Liver (tissue), 9 donors: ENCODE data around the gene FGG. TPM values are rescaled to one million over a fixed set of nuclear protein-coding genes. Genes with fewer than 3 reads are reported as not detected.

Experiments
- DNase-seq: peaks from one replicate; pipeline ENCODE4 v3.0.0-alpha.2; 2017; ENCODE audit warnings: low spot score
- H3K27ac ChIP-seq, 2 donors: one replicate each; pipeline ENCODE4 v1.7.0; 2013; ENCODE audit warnings: inconsistent platforms in 2 of 2, low read length in 2 of 2, control low read depth in 1 of 2, low read depth in 1 of 2, mild to moderate bottlenecking in 1 of 2
- H3K27me3 ChIP-seq, 4 donors: one replicate each; pipeline versions ENCODE4 v1.6.1 to v1.7.0; 2013; ENCODE audit warnings: low read length in 3 of 4, inconsistent platforms in 1 of 4, mild to moderate bottlenecking in 1 of 4, moderate library complexity in 1 of 4; ENCODE audit not compliant: control insufficient read depth in 4 of 4, insufficient read depth in 4 of 4
- H3K36me3 ChIP-seq, 4 donors: one replicate each; pipeline versions ENCODE4 v1.6.1 to v1.7.0; 2013; ENCODE audit warnings: low read length in 3 of 4, mild to moderate bottlenecking in 3 of 4, low read depth in 1 of 4, moderate library complexity in 1 of 4; ENCODE audit not compliant: control insufficient read depth in 4 of 4, insufficient read depth in 3 of 4
- H3K4me1 ChIP-seq, 4 donors: one replicate each; pipeline versions ENCODE4 v1.6.1 to v1.7.0; 2013; ENCODE audit warnings: low read length in 3 of 4, mild to moderate bottlenecking in 3 of 4, moderate library complexity in 1 of 4; ENCODE audit not compliant: control insufficient read depth in 4 of 4, insufficient read depth in 4 of 4
- H3K4me3 ChIP-seq, 3 donors: one replicate each; pipeline versions ENCODE4 v1.6.1 to v1.7.0; 2013; ENCODE audit warnings: low read length in 3 of 3, control low read depth in 1 of 3, low read depth in 1 of 3, mild to moderate bottlenecking in 1 of 3
- H3K9ac ChIP-seq, 2 donors: one replicate each; pipeline ENCODE4 v1.7.0; 2013; ENCODE audit warnings: low read length in 2 of 2, mild to moderate bottlenecking in 2 of 2, moderate library complexity in 2 of 2, control low read depth in 1 of 2, low read depth in 1 of 2
- H3K9me3 ChIP-seq, 4 donors: one replicate each; pipeline versions ENCODE4 v1.6.1 to v1.7.0; 2013; ENCODE audit warnings: low read length in 3 of 4; ENCODE audit not compliant: control insufficient read depth in 4 of 4
- EGR1 ChIP-seq, 2 donors: IDR thresholded peaks; 2 replicates each; pipeline ENCODE4 v1.6.1; 2016 to 2018; ENCODE audit warnings: antibody characterized with exemption in 2 of 2, low read depth in 2 of 2
- FOXA1 ChIP-seq: IDR thresholded peaks from 2 replicates; pipeline ENCODE4 v1.6.1; 2016; ENCODE audit warnings: antibody characterized with exemption
- FOXA2 ChIP-seq: IDR thresholded peaks from 2 replicates; pipeline ENCODE4 v1.6.1; 2016; ENCODE audit warnings: antibody characterized with exemption
- GABPA ChIP-seq, 2 donors: IDR thresholded peaks in 1 of 2; conservative IDR thresholded peaks in 1 of 2; 2 replicates each; pipeline ENCODE4 v1.6.1; 2016; ENCODE audit warnings: antibody characterized with exemption in 2 of 2, mild to moderate bottlenecking in 1 of 2, moderate library complexity in 1 of 2
- HNF4A ChIP-seq, 2 donors: conservative IDR thresholded peaks; 2 replicates each; pipeline ENCODE4 v1.6.1; 2016; ENCODE audit warnings: antibody characterized with exemption in 2 of 2, mild to moderate bottlenecking in 2 of 2
- HNF4G ChIP-seq: IDR thresholded peaks from 2 replicates; pipeline ENCODE4 v1.6.1; 2016; ENCODE audit warnings: antibody characterized with exemption
- JUND ChIP-seq, 2 donors: IDR thresholded peaks; 2 replicates each; pipeline ENCODE4 v1.6.1; 2016; ENCODE audit warnings: antibody characterized with exemption in 2 of 2
- MAX ChIP-seq: IDR thresholded peaks from 2 replicates; pipeline ENCODE4 v1.6.1; 2016; ENCODE audit warnings: antibody characterized with exemption
- RXRA ChIP-seq, 2 donors: IDR thresholded peaks; 2 replicates each; pipeline ENCODE4 v1.6.1; 2017 to 2018; ENCODE audit warnings: antibody characterized with exemption in 2 of 2, mild to moderate bottlenecking in 1 of 2
- SP1 ChIP-seq: IDR thresholded peaks from 2 replicates; pipeline ENCODE4 v1.6.1; 2018; ENCODE audit warnings: antibody characterized with exemption, mild to moderate bottlenecking
- TAF1 ChIP-seq: conservative IDR thresholded peaks from 2 replicates; pipeline ENCODE4 v1.6.1; 2016; ENCODE audit warnings: antibody characterized with exemption, mild to moderate bottlenecking
- YY1 ChIP-seq: IDR thresholded peaks from 2 replicates; pipeline ENCODE4 v1.6.1; 2016; ENCODE audit warnings: antibody characterized with exemption, mild to moderate bottlenecking
- WGBS: extraction: QIAGEN DNeasy Blood & Tissue Kit; methylation state at CpG from one replicate; pipeline ENCODE4 v1.1.7; 2013; 5-methylcytosine and 5-hydroxymethylcytosine counted together
- polyA plus RNA-seq, 2 donors: library from polyadenylated mRNA; stranded (reverse) in 1 of 2; unstranded in 1 of 2; fragments of 200-250 nt in 1 of 2; fragments of >200 nt in 1 of 2; fragmentation: Nextera tagmentation in 1 of 2; extraction: Ambion mirVana in 1 of 2; gene quantifications; one replicate each; pipeline versions ENCODE4 v1.2.1 to v1.2.3, GENCODE V29; 2013 to 2015
- total RNA-seq, 2 donors: library from RNA; depleted of rRNA; stranded (reverse); fragments of >200 nt; gene quantifications; one replicate each; pipeline ENCODE4 v1.2.3, GENCODE V29; 2014
- TF ChIP-seq, protein P1 (sequence below): fragments of 150-350 bp; IDR thresholded peaks from 2 replicates; pipeline ENCODE4 v1.5.1; 2017; ENCODE audit warnings: improper control_type of control experiment, low read depth, low read length; ENCODE audit not compliant: missing input control
- TF ChIP-seq, protein P2 (sequence below): IDR thresholded peaks from 2 replicates; pipeline ENCODE4 v1.6.1; 2016; ENCODE audit warnings: antibody characterized with exemption
- TF ChIP-seq, protein P3 (sequence below): IDR thresholded peaks from 2 replicates; pipeline ENCODE4 v1.6.1; 2016; ENCODE audit warnings: antibody characterized with exemption
- TF ChIP-seq, protein P4 (sequence below): IDR thresholded peaks from 2 replicates; pipeline ENCODE4 v1.6.1; 2016; ENCODE audit warnings: antibody characterized with exemption, mild to moderate bottlenecking
- donor health status: healthy.
- donor health status: healthy.
- donor health status: healthy.
- donor health status: healthy.
- donor health status: healthy.

The FGG gene
- total and polyA plus RNA-seq, 4 donors = 7,404 to 20,700 (median 15,071) TPM

DNA sequence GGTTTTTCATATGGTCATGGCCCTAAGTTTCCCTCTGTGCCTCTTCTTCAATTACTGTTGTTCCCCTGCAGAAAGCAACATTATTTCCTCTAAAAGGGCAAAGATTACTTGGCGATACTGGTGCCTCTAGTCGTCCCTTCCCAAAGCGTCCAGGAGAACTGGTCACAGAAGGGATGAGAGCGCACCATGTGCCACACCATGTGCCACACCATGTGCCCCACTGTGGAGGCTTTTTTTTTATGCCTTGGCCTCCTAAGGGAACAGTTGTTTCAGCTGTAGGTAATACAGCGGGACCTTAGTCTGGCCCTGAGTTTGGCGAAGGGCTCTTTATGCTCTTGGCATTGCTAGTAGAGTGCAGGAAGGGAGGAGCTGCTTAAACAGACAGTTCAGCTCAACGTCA lies 11.5 kb upstream of the FGG start:
- no peak overlapping the region for H3K9ac ChIP-seq
- no peak for DNase-seq
- no peaks in the 10 kb centered on the region for H3K27me3 ChIP-seq
- H3K27ac ChIP-seq = no peak overlapping the region
- WGBS = 76% methylated on average over 7 of the region's 7 CpGs
- H3K36me3 ChIP-seq = no peaks in the 10 kb centered on the region
- H3K4me3 ChIP-seq = no peak overlapping the region
- H3K9me3 ChIP-seq = no peaks in the 10 kb centered on the region
- TF ChIP-seq, protein P1, sequence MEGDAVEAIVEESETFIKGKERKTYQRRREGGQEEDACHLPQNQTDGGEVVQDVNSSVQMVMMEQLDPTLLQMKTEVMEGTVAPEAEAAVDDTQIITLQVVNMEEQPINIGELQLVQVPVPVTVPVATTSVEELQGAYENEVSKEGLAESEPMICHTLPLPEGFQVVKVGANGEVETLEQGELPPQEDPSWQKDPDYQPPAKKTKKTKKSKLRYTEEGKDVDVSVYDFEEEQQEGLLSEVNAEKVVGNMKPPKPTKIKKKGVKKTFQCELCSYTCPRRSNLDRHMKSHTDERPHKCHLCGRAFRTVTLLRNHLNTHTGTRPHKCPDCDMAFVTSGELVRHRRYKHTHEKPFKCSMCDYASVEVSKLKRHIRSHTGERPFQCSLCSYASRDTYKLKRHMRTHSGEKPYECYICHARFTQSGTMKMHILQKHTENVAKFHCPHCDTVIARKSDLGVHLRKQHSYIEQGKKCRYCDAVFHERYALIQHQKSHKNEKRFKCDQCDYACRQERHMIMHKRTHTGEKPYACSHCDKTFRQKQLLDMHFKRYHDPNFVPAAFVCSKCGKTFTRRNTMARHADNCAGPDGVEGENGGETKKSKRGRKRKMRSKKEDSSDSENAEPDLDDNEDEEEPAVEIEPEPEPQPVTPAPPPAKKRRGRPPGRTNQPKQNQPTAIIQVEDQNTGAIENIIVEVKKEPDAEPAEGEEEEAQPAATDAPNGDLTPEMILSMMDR = no peak
- TF ChIP-seq, protein P2, sequence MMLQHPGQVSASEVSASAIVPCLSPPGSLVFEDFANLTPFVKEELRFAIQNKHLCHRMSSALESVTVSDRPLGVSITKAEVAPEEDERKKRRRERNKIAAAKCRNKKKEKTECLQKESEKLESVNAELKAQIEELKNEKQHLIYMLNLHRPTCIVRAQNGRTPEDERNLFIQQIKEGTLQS = no peak
- TF ChIP-seq HNF4A (conservative IDR thresholded peaks at IDR 0.05) = no peak
- TF ChIP-seq FOXA2 = no peak
- no peak for TF ChIP-seq FOXA1
- TF ChIP-seq GABPA (IDR thresholded peaks at IDR 0.05 in 1 of 2, conservative IDR thresholded peaks at IDR 0.05 in 1 of 2) = no peak
- TF ChIP-seq EGR1 (IDR thresholded peaks at IDR 0.05; ENCODE audit: low read depth in 2 of 2) = no peak
- TF ChIP-seq JUND (IDR thresholded peaks at IDR 0.05) = no peak
- no peak for TF ChIP-seq YY1
- TF ChIP-seq, protein P3, sequence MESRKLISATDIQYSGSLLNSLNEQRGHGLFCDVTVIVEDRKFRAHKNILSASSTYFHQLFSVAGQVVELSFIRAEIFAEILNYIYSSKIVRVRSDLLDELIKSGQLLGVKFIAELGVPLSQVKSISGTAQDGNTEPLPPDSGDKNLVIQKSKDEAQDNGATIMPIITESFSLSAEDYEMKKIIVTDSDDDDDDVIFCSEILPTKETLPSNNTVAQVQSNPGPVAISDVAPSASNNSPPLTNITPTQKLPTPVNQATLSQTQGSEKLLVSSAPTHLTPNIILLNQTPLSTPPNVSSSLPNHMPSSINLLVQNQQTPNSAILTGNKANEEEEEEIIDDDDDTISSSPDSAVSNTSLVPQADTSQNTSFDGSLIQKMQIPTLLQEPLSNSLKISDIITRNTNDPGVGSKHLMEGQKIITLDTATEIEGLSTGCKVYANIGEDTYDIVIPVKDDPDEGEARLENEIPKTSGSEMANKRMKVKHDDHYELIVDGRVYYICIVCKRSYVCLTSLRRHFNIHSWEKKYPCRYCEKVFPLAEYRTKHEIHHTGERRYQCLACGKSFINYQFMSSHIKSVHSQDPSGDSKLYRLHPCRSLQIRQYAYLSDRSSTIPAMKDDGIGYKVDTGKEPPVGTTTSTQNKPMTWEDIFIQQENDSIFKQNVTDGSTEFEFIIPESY = no peak
- no peak for TF ChIP-seq TAF1
- no peak for TF ChIP-seq RXRA (IDR thresholded peaks at IDR 0.05)
- TF ChIP-seq, protein P4, sequence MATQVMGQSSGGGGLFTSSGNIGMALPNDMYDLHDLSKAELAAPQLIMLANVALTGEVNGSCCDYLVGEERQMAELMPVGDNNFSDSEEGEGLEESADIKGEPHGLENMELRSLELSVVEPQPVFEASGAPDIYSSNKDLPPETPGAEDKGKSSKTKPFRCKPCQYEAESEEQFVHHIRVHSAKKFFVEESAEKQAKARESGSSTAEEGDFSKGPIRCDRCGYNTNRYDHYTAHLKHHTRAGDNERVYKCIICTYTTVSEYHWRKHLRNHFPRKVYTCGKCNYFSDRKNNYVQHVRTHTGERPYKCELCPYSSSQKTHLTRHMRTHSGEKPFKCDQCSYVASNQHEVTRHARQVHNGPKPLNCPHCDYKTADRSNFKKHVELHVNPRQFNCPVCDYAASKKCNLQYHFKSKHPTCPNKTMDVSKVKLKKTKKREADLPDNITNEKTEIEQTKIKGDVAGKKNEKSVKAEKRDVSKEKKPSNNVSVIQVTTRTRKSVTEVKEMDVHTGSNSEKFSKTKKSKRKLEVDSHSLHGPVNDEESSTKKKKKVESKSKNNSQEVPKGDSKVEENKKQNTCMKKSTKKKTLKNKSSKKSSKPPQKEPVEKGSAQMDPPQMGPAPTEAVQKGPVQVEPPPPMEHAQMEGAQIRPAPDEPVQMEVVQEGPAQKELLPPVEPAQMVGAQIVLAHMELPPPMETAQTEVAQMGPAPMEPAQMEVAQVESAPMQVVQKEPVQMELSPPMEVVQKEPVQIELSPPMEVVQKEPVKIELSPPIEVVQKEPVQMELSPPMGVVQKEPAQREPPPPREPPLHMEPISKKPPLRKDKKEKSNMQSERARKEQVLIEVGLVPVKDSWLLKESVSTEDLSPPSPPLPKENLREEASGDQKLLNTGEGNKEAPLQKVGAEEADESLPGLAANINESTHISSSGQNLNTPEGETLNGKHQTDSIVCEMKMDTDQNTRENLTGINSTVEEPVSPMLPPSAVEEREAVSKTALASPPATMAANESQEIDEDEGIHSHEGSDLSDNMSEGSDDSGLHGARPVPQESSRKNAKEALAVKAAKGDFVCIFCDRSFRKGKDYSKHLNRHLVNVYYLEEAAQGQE = no peak
- peaks cover 4 to 24% (median 17%) of the 10 kb centered on the region in 4 donors for H3K4me1 ChIP-seq

GRCh38 chr4:154623436-154623835 lies 11.0 kb upstream of the FGG start:
- H3K27ac ChIP-seq = no peak overlapping the region
- peaks cover 4 to 30% (median 22%) of the 10 kb centered on the region in 4 donors for H3K4me1 ChIP-seq
- no peak for DNase-seq
- H3K36me3 ChIP-seq = no peaks in the 10 kb centered on the region
- WGBS = 80% methylated on average over 3 of the region's 3 CpGs
- no peaks in the 10 kb centered on the region for H3K27me3 ChIP-seq
- H3K4me3 ChIP-seq = no peak overlapping the region
- TF ChIP-seq, protein P1 = no peak
- no peak for TF ChIP-seq MAX
- no peak for TF ChIP-seq FOXA1
- TF ChIP-seq GABPA (IDR thresholded peaks at IDR 0.05 in 1 of 2, conservative IDR thresholded peaks at IDR 0.05 in 1 of 2) = no peak
- no peak for TF ChIP-seq RXRA (IDR thresholded peaks at IDR 0.05)
- no peak for TF ChIP-seq FOXA2
- no peak for TF ChIP-seq SP1
- no peak for TF ChIP-seq HNF4G
- no peak for TF ChIP-seq EGR1 (IDR thresholded peaks at IDR 0.05; ENCODE audit: low read depth in 2 of 2)
- H3K9me3 ChIP-seq = no peaks in the 10 kb centered on the region
- no peak overlapping the region for H3K9ac ChIP-seq
